Fibroblast of the aortic adventitia (primary cell): ENCODE data around the gene KRT4. TPM values are rescaled to one million over a fixed set of nuclear protein-coding genes. Genes with fewer than 3 reads are reported as not detected.
"Not testable (repeated sequence)": the region's sequence is repeated elsewhere in the genome, so short reads cannot be mapped to it uniquely, and the experiment has no call there.

Source experiments
- DNase-seq: peaks from one replicate; pipeline ENCODE4 v3.0.0-alpha.2; 2010; ENCODE audit warnings: low read depth
- H3K4me3 ChIP-seq: 2 replicates; pipeline ENCODE4 v1.5.1; 2011; ENCODE audit warnings: low read depth, mild to moderate bottlenecking, control low read depth, low read length, moderate library complexity
- total RNA-seq: library from RNA; depleted of rRNA; stranded (reverse); fragments of >200 nt; gene quantifications from 2 replicates; pipeline ENCODE4 v1.2.3, GENCODE V29; 2012; ENCODE audit warnings: low replicate concordance
- TF ChIP-seq, protein P1 (sequence below): IDR thresholded peaks from 2 replicates; pipeline ENCODE4 v1.5.1; 2011; ENCODE audit warnings: mild to moderate bottlenecking, low read length, control low read depth, inconsistent platforms; ENCODE audit not compliant: insufficient read depth

The KRT4 gene
- total RNA-seq, 1 donor, result not detected

DNA sequence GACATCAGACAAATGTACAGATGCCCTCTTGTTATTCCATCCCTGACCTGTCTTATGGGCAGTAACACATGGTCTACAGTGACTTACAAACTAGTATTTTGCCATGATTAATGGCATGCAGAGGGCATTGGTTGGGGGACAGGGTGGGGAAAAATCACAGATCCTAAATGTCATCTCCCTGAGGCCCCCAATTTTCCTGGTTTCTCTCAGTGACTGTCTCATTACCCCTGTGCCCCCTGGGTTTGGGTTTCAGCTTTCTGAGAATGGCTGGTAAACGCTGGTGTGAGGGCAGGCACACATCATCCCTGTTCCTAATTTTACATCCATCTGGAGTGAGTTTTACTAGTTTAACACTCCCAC lies 46.9 kb downstream of the KRT4 start:
- TF ChIP-seq, protein P1, sequence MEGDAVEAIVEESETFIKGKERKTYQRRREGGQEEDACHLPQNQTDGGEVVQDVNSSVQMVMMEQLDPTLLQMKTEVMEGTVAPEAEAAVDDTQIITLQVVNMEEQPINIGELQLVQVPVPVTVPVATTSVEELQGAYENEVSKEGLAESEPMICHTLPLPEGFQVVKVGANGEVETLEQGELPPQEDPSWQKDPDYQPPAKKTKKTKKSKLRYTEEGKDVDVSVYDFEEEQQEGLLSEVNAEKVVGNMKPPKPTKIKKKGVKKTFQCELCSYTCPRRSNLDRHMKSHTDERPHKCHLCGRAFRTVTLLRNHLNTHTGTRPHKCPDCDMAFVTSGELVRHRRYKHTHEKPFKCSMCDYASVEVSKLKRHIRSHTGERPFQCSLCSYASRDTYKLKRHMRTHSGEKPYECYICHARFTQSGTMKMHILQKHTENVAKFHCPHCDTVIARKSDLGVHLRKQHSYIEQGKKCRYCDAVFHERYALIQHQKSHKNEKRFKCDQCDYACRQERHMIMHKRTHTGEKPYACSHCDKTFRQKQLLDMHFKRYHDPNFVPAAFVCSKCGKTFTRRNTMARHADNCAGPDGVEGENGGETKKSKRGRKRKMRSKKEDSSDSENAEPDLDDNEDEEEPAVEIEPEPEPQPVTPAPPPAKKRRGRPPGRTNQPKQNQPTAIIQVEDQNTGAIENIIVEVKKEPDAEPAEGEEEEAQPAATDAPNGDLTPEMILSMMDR, result no peak
- no peak for DNase-seq
- no peak overlapping the region for H3K4me3 ChIP-seq

DNA sequence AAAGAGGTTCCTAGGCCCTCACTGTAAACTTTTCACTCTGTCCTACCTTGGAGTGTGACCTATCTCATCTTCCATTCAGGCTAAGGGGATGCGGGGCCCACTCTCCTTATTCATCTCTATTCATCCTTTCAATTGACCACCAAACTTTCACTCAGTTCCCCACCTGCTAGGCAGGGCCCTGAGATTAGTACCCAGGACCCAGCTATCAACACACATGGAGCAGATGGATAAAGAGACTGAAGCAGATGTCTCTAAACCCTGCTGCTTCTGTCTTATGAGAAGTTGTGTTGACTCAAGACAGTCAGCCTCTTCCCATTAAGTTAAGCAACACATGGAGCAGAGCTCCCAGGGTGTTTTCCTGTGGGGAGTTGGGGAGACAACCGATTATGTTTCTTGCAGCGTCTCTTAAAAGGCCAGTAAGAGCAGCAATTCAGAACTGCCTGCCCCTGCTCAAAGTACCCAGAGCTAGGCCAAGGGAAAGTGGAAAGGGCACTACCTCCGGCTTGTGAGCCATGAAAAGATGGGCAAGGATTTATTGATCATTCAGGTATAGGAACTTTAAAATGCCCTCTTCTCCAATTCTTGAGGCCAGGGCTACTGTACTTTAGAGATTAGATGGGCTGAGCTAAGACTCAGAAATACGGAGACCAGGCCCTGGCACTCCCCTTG lies 47.4 kb downstream of the KRT4 start:
- H3K4me3 ChIP-seq, result no peak overlapping the region
- TF ChIP-seq, protein P1, result no peak
- no peak for DNase-seq

DNA sequence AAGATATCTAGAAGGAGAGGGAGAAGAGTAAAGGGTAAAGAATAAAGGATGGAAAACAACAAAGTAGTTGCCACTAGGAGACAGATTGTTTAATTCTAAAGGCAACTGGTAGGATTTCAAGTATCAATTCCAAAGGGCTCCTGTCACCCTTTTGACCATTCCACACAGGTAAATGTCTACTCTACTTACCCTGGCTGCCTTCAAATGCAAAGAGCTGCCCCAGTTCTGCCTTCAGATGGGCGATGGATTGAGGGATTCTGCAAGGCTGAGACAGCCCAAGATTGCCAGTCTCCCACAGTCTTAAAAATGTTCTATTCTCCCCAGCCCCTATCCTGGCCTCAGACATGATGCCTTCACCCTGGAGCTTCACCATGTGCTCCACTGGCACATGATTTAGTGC lies 48.2 kb downstream of the KRT4 start:
- DNase-seq, result no peak
- no peak overlapping the region for H3K4me3 ChIP-seq
- TF ChIP-seq, protein P1, result no peak

DNA sequence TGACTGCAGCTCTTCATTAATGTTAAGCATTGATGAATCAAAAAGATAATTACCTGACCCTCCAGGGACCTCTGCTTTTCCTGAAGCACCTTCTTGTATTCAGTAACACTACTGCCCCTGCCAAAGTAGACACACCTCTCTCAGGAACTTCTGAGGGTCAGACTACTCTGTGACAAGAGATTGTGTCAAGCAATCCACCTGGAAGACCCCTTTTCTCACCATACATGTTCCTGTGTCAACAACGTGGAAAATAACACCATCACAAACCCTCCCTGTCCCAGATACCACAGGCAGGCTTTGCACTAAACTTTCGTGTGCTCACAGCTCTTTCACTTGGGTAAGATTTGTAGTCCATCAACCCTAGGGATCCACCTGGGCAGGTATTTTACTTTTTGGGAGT lies 49.9 kb downstream of the KRT4 start:
- no peak for DNase-seq
- H3K4me3 ChIP-seq, result no peak overlapping the region
- TF ChIP-seq, protein P1, result no peak

DNA sequence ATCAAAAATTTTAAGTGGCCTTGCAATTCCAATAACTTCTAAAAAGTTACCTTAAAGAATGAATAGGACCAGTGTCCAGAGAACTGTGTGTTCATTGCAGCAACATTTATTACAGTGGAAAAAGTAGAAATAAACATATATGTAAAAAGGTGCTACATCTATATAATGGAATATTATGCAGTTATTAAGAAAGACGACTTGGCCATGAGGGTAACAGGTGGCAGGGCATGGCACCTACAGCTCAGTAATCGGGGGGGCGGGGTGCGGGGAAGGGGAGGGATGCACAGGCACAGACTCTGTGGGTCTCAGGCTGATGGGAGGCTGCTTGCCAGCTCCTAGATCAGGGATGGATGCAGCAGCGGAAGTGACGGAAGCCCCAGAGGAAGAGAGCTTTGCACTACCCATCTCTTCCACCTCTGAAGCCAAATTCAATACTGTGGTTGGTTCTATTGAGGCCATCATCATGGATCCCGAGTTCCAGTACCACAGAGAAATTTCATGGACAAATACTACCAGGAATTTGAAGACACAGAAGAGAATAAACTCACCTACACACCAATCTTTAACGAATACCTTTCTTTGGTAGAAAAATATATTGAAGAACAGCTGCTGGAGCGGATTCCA lies 50.8 kb downstream of the KRT4 start:
- DNase-seq, result no peak

DNA sequence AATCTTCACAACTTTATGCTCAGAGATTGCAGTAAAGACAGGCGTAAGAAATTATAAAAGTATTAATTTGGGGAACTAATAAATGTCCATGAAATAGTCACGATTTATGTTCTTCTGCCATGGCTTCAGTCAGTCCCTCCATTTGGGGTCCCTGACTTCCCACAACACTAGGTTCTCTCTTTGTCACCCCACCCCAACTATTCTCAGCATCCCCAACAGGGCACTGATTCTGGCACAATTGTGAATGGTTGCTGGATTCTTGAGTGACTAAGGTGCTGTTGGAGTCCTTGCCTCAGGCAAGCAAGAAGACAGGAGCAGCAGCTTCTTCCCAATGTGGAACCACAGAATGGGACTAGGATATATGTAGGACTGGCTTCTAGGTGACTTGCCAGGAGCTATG lies 52.1 kb downstream of the KRT4 start:
- DNase-seq, result no peak
- TF ChIP-seq, protein P1, result no peak
- no peak overlapping the region for H3K4me3 ChIP-seq

More for the DNA sequence above, 50.8 kb downstream of the KRT4 start:
- no peak overlapping the region for H3K4me3 ChIP-seq
- TF ChIP-seq, protein P1, result no peak

DNA sequence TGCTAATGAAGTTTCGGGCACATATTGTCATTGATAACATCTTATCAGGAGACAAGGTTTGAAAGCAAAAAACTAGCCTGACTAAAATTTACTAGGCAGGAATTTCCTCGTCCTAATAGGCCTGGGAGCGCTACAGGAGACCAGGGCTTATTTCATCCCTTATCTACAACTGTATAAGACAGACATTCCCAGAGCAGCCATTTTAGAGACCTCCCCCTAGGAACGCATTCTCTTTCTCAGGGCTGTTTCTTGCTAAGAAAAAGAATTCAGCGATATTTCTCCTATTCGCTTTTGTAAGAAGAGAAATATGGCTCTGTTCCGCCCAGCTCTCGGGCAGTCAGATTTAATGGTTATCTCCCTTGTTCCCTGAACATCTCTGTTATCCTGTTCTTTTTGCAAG lies 52.7 kb downstream of the KRT4 start:
- DNase-seq, H3K4me3 ChIP-seq: not testable (repeated sequence)
